ENCODE measurements around the gene ESYT2.

- no peak for TF ChIP-seq CTCF (IDR thresholded peaks at IDR 0.05; ENCODE audit: poor library complexity)
- TF ChIP-seq EZH2phosphoT487 (IDR thresholded peaks at IDR 0.05; ENCODE audit: low read depth, severe bottlenecking, unreplicated experiment), result no peak
Observed at GRCh38 chr7:158803367-158803969, 25.8 kb downstream of the ESYT2 start.

Data from hepatocyte (in vitro differentiated cells).